Mammary epithelial cell (primary cell): Measurements from ENCODE around the gene KCNT1.

Experiments used
- EZH2 ChIP-seq: IDR thresholded peaks from 2 replicates; pipeline ENCODE4 v1.6.1; 2012; ENCODE audit warnings: low read length, inconsistent platforms, borderline replicate concordance
- TF ChIP-seq, protein P1 (sequence below), 2 donors: IDR thresholded peaks in 1 of 2; conservative IDR thresholded peaks in 1 of 2; 2 replicates each; pipeline ENCODE4 v1.5.1; 2011 to 2012; ENCODE audit warnings: inconsistent platforms in 2 of 2, low read length in 2 of 2, mild to moderate bottlenecking in 2 of 2, control low read depth in 1 of 2, low read depth in 1 of 2; ENCODE audit not compliant: insufficient read depth in 1 of 2; ENCODE audit errors: extremely low read depth in 1 of 2

DNA sequence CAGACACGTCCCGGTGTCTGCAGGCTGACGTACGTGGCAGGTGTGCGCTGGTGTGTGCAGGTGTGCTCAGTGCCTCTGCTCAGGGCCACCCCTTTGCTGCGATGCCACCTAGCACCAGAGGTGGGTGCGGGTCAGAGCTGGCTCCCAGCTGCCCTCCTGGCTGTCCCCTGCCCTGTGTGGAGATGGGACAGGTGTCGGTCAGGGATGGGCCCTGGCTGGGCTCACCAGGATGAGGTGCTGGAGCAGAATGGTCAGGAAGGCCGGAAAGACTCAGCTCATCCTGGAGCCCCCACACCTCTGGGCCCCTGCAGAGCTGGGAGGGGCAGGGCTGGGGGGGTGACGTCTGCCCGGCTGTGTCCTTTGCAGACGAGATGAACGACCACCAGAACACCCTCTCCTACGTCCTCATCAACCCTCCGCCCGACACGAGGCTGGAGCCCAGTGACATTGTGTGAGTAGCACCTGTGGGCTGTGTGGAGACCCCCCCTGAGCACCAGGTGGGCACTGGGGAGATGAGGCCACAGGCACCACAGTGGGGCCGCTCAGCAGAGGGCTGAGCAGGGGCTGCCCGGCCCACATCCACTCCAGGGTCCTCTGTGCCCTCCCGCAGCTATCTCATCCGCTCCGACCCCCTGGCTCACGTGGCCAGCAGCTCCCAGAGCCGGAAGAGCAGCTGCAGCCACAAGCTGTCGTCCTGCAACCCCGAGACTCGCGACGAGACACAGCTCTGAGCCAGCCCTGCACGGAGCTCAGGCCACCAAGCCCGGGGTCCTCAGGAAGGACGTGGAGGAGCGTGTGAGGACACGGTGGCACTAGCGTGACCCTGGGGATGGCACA is 89.7 kb downstream of the KCNT1 start:
- TF ChIP-seq, protein P1, sequence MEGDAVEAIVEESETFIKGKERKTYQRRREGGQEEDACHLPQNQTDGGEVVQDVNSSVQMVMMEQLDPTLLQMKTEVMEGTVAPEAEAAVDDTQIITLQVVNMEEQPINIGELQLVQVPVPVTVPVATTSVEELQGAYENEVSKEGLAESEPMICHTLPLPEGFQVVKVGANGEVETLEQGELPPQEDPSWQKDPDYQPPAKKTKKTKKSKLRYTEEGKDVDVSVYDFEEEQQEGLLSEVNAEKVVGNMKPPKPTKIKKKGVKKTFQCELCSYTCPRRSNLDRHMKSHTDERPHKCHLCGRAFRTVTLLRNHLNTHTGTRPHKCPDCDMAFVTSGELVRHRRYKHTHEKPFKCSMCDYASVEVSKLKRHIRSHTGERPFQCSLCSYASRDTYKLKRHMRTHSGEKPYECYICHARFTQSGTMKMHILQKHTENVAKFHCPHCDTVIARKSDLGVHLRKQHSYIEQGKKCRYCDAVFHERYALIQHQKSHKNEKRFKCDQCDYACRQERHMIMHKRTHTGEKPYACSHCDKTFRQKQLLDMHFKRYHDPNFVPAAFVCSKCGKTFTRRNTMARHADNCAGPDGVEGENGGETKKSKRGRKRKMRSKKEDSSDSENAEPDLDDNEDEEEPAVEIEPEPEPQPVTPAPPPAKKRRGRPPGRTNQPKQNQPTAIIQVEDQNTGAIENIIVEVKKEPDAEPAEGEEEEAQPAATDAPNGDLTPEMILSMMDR (conservative IDR thresholded peaks at IDR 0.05 in 1 of 2, IDR thresholded peaks at IDR 0.05 in 1 of 2; ENCODE audit: extremely low read depth in 1 of 2, insufficient read depth in 1 of 2, low read depth in 1 of 2, low read length in 2 of 2) = no peak
- no peak for TF ChIP-seq EZH2
